HG02884 (cell line): ENCODE measurements around the gene FLII.
"Not testable (repeated sequence)": the region's sequence is repeated elsewhere in the genome, so short reads cannot be mapped to it uniquely, and the experiment has no call there.

Source experiments
- ATAC-seq: cut with Tn5 transposase; IDR thresholded peaks from one replicate; pipeline ENCODE4 v1.9.1; 2021; ENCODE audit warnings: mild to moderate bottlenecking, moderate library complexity; ENCODE audit not compliant: unreplicated experiment

FLII gene

GRCh38 chr17:18258356-18259038 is at the start of gene FLII:
Gene FLII (minus strand): TSS chr17:18258738. CDS start chr17:18258690, 48 bp downstream.
- no peak for ATAC-seq

- not testable (repeated sequence) for ATAC-seq
Observed at GRCh38 chr17:18303206-18303605, 44.7 kb upstream of the FLII start.

- ATAC-seq: no peak
Observed at GRCh38 chr17:18300725-18301480, 42.4 kb upstream of the FLII start.

GRCh38 chr17:18298061-18298460 is 39.5 kb upstream of the FLII start:
- not testable (repeated sequence) for ATAC-seq

GRCh38 chr17:18291718-18292540 is 33.4 kb upstream of the FLII start:
- ATAC-seq: no peak

- no peak for ATAC-seq
Observed at GRCh38 chr17:18285296-18285695, 26.8 kb upstream of the FLII start.

- ATAC-seq: no peak
Observed at GRCh38 chr17:18281788-18282187, 23.2 kb upstream of the FLII start.

- ATAC-seq: no peak
Observed at GRCh38 chr17:18280766-18281371, 22.3 kb upstream of the FLII start.

- ATAC-seq: no peak
Observed at GRCh38 chr17:18280249-18280648, 21.7 kb upstream of the FLII start.

GRCh38 chr17:18278867-18279266 is 20.3 kb upstream of the FLII start:
- ATAC-seq: no peak

- ATAC-seq: no peak
Observed at GRCh38 chr17:18277076-18277475, 18.5 kb upstream of the FLII start.

- no peak for ATAC-seq
Observed at GRCh38 chr17:18270046-18270931, 11.8 kb upstream of the FLII start.

- no peak for ATAC-seq
Observed at GRCh38 chr17:18267927-18268711, 9.6 kb upstream of the FLII start.

GRCh38 chr17:18267366-18267765 is 8.8 kb upstream of the FLII start:
- no peak for ATAC-seq

- no peak for ATAC-seq
Observed at GRCh38 chr17:18263885-18264682, 5.5 kb upstream of the FLII start.

- no peak for ATAC-seq
Observed at GRCh38 chr17:18262641-18263040, 4.1 kb upstream of the FLII start.

- ATAC-seq: no peak
Observed at GRCh38 chr17:18262111-18262510, 3.6 kb upstream of the FLII start.

GRCh38 chr17:18261659-18262058 is 3.1 kb upstream of the FLII start:
- ATAC-seq: no peak

- ATAC-seq: peak; percentile 8
Observed at GRCh38 chr17:18261146-18261515, 2.6 kb upstream of the FLII start.
